ENCODE data around the gene SLC39A9.

Gene SLC39A9

DNA sequence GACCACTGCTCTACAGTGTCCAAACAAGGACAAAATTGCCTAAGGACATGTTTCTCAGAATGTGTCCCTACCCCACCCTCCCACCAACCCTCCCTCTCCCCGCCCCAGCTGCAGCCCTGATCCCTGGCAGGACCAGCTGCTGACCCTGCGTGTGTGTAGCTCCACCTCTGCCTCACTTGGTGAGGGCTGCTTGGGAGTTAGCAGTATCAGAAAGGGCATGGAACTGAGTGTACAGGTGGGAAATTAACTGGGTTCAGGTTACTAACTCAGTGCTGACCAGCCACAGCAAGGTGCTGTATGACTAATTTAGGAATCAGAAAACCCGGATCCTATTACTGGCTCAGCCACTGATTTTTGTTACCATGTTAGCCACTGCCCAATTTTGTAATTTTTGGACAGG lies 74.8 kb downstream of the SLC39A9 start:
- CTCF ChIA-PET: interaction anchor here (1.3 kb wide), 1 partner anchor 30 kb away, joined by 6 read pairs; no protein-coding TSS in a partner anchor

GRCh38 chr14:69473946-69474345 lies 75.5 kb downstream of the SLC39A9 start:
- Histone ChIP-seq H3K4me1 (ENCODE audit: control insufficient read depth, insufficient read depth, low read length) (no peaks in the 10 kb centered on the region), H3K4me3 (ENCODE audit: low read depth, low read length) (no peak overlapping the region), H3K9me3 (ENCODE audit: control insufficient read depth, insufficient read depth, low read depth, low read length) (no peaks in the 10 kb centered on the region), H3K27ac (ENCODE audit: extremely low read depth, low read depth, low read length) (no peak overlapping the region), H3K36me3 (ENCODE audit: control insufficient read depth in 2 of 2, insufficient read depth in 1 of 2, low read length in 2 of 2) (no peaks in the 10 kb centered on the region)
- CTCF ChIA-PET: interaction anchor here (0.7 to 1.3 kb wide), 4 partner anchors 9 to 458 kb away, joined by 3 to 6 read pairs (median 4); no protein-coding TSS in a partner anchor
- POLR2A ChIA-PET: no interaction called here
- TF ChIP-seq KLF10 (tag by site-specific recombination; IDR thresholded peaks at IDR 0.05) (no peak), ZNF704 (tag by site-specific recombination; IDR thresholded peaks at IDR 0.05) (no peak), ZBTB7A (tag by site-specific recombination; IDR thresholded peaks at IDR 0.05; ENCODE audit: low read depth) (no peak), MEIS1 (CRISPR knock-in tag; IDR thresholded peaks at IDR 0.05; ENCODE audit: borderline replicate concordance) (no peak), CTCF (tag by site-specific recombination; IDR thresholded peaks at IDR 0.05) (no peak), PRDM10 (tag by site-specific recombination; IDR thresholded peaks at IDR 0.05) (no peak), ZNF423 (tag by site-specific recombination; IDR thresholded peaks at IDR 0.05) (no peak), KLF8 (tag by site-specific recombination; IDR thresholded peaks at IDR 0.05) (no peak), KLF16 (tag by site-specific recombination; IDR thresholded peaks at IDR 0.05) (no peak), ZNF677 (tag by site-specific recombination; IDR thresholded peaks at IDR 0.05) (no peak), ZFP3 (tag by site-specific recombination; IDR thresholded peaks at IDR 0.05; ENCODE audit: low read depth) (no peak), SCRT1 (tag by site-specific recombination; IDR thresholded peaks at IDR 0.05; ENCODE audit: borderline replicate concordance) (no peak), ZNF555 (tag by site-specific recombination; conservative IDR thresholded peaks at IDR 0.05) (no peak)

More for the DNA sequence above, 74.8 kb downstream of the SLC39A9 start:
- H3K4me1 ChIP-seq (ENCODE audit: control insufficient read depth, insufficient read depth, low read length): no peaks in the 10 kb centered on the region
- H3K4me3 ChIP-seq (ENCODE audit: low read depth, low read length): no peak overlapping the region
- H3K9me3 ChIP-seq (ENCODE audit: control insufficient read depth, insufficient read depth, low read depth, low read length): no peaks in the 10 kb centered on the region
- TF ChIP-seq SETDB1 (IDR thresholded peaks at IDR 0.05; ENCODE audit: insufficient read length, low read length) (no peak), ZNF23 (tag by site-specific recombination; IDR thresholded peaks at IDR 0.05; ENCODE audit: borderline replicate concordance) (no peak), ZNF629 (tag by site-specific recombination; IDR thresholded peaks at IDR 0.05) (no peak), ZBTB20 (tag by site-specific recombination; IDR thresholded peaks at IDR 0.05) (no peak), ZNF311 (tag by site-specific recombination; IDR thresholded peaks at IDR 0.05; ENCODE audit: borderline replicate concordance) (no peak), ZNF211 (tag by site-specific recombination; IDR thresholded peaks at IDR 0.05; ENCODE audit: low read depth) (no peak), ZNF324 (tag by site-specific recombination; IDR thresholded peaks at IDR 0.05) (no peak), ZSCAN5A (tag by site-specific recombination; IDR thresholded peaks at IDR 0.05) (no peak), FEZF1 (tag by site-specific recombination; IDR thresholded peaks at IDR 0.05) (no peak), ZNF549 (tag by site-specific recombination; IDR thresholded peaks at IDR 0.05) (no peak), ZNF184 (tag by site-specific recombination; IDR thresholded peaks at IDR 0.05) (no peak), ZNF791 (tag by site-specific recombination; IDR thresholded peaks at IDR 0.05) (no peak), ZNF350 (tag by site-specific recombination; IDR thresholded peaks at IDR 0.05) (no peak)
- TF ChIP-seq, protein P1, sequence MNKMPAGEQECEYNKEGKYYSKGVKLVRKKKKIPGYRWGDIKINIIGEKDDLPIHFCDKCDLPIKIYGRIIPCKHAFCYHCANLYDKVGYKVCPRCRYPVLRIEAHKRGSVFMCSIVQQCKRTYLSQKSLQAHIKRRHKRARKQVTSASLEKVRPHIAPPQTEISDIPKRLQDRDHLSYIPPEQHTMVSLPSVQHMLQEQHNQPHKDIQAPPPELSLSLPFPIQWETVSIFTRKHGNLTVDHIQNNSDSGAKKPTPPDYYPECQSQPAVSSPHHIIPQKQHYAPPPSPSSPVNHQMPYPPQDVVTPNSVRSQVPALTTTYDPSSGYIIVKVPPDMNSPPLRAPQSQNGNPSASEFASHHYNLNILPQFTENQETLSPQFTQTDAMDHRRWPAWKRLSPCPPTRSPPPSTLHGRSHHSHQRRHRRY (tag by site-specific recombination; IDR thresholded peaks at IDR 0.05): no peak
- TF ChIP-seq, protein P2, sequence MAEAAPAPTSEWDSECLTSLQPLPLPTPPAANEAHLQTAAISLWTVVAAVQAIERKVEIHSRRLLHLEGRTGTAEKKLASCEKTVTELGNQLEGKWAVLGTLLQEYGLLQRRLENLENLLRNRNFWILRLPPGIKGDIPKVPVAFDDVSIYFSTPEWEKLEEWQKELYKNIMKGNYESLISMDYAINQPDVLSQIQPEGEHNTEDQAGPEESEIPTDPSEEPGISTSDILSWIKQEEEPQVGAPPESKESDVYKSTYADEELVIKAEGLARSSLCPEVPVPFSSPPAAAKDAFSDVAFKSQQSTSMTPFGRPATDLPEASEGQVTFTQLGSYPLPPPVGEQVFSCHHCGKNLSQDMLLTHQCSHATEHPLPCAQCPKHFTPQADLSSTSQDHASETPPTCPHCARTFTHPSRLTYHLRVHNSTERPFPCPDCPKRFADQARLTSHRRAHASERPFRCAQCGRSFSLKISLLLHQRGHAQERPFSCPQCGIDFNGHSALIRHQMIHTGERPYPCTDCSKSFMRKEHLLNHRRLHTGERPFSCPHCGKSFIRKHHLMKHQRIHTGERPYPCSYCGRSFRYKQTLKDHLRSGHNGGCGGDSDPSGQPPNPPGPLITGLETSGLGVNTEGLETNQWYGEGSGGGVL (tag by site-specific recombination; IDR thresholded peaks at IDR 0.05): no peak
- POLR2A ChIA-PET: no interaction called here
- no peaks in the 10 kb centered on the region for H3K36me3 ChIP-seq (ENCODE audit: control insufficient read depth in 2 of 2, insufficient read depth in 1 of 2, low read length in 2 of 2)
- H3K27ac ChIP-seq (ENCODE audit: extremely low read depth, low read depth, low read length): no peak overlapping the region

All from HEK293 (cell line).